ENCODE results near the gene SPPL2B. TPM values are rescaled to one million over a fixed set of nuclear protein-coding genes. Genes with fewer than 3 reads are reported as not detected.

SPPL2B gene
- total RNA-seq, 1 experiment from 2014 or later, result 73.7 TPM

GRCh38 chr19:2286402-2287140 is 41.9 kb upstream of the SPPL2B start:
- H3K23ac ChIP-seq (ENCODE audit: insufficient read length, low read depth, low read length), result no peak overlapping the region
- H3K18ac ChIP-seq (ENCODE audit: insufficient read length, low read depth, low read length), result no peak overlapping the region
- Mint-ChIP-seq H3K27ac (no peak overlapping the region), H3K4me3 (no peak overlapping the region), H3K36me3 (ENCODE audit: insufficient read depth in 1 of 3, low read depth in 3 of 3) (peaks cover 0 to 7% (median 4%) of the 10 kb centered on the region in 3 experiments; a peak in 3 of 7 replicates), H3K4me1 (peaks cover 7 to 17% of the 10 kb centered on the region in 2 experiments; a peak in 3 of 4 replicates), H3K27me3 (ENCODE audit: low read depth) (peaks cover 86% of the 10 kb centered on the region), H3K9me3 (peaks cover 5 to 6% of the 10 kb centered on the region in 2 experiments; a peak in 3 of 5 replicates)
- H3K4me2 ChIP-seq (ENCODE audit: insufficient read depth, insufficient read length, low read length), result no peak overlapping the region
- H3K9me3 ChIP-seq (ENCODE audit: control insufficient read depth, low read depth, low read length), result no peaks in the 10 kb centered on the region
- no peak overlapping the region for H4K5ac ChIP-seq (ENCODE audit: insufficient read length, low read depth, low read length)
- H3K4ac ChIP-seq (ENCODE audit: low read depth, low read length), result no peak overlapping the region
- H2AFZ ChIP-seq (ENCODE audit: low read length), result no peak overlapping the region
- no peak overlapping the region for H3K9ac ChIP-seq (ENCODE audit: extremely low read depth, insufficient read length, low read length)
- H3K14ac ChIP-seq (ENCODE audit: insufficient read depth, low read length), result no peak overlapping the region; the same call in 1 of the 2 replicates
- no peak overlapping the region for H3T11ph ChIP-seq (ENCODE audit: low read length)
- H2AK5ac ChIP-seq (ENCODE audit: insufficient read length, low read length), result no peak overlapping the region
- WGBS (ENCODE audit: extremely low coverage, insufficient read length, low lambda C conversion rate), result no CpG with 5 or more reads among the region's 20 CpGs
- no peak overlapping the region for H4K91ac ChIP-seq (ENCODE audit: insufficient read length, low read depth, low read length)
- H4K20me1 ChIP-seq (ENCODE audit: control insufficient read depth, insufficient read depth, insufficient read length), result no peaks in the 10 kb centered on the region
- no peak overlapping the region for H3K56ac ChIP-seq (ENCODE audit: insufficient read length, low read depth, low read length)
- peaks cover 34% of the 10 kb centered on the region; the same call in 1 of the 2 replicates for H3K27me3 ChIP-seq (ENCODE audit: insufficient read depth, low read length)
- H3K79me2 ChIP-seq (ENCODE audit: insufficient read depth, low read length), result no peaks in the 10 kb centered on the region
- H2BK120ac ChIP-seq (ENCODE audit: low read depth, low read length, poor library complexity, severe bottlenecking), result no peak overlapping the region
- no peak overlapping the region for H4K8ac ChIP-seq (replicated peaks; ENCODE audit: insufficient read length, low read depth, low read length)
- no peak overlapping the region for H2BK20ac ChIP-seq (ENCODE audit: low read depth, low read length, poor library complexity, severe bottlenecking)
- H2BK5ac ChIP-seq (ENCODE audit: insufficient read length, low read length), result no peak overlapping the region
- H3K23me2 ChIP-seq (ENCODE audit: insufficient read length, low read depth, low read length, poor library complexity, severe bottlenecking), result peaks cover 7% of the 10 kb centered on the region
- H2BK15ac ChIP-seq (ENCODE audit: low read depth, low read length), result no peak overlapping the region
- H3K27ac ChIP-seq (ENCODE audit: insufficient read length, low read depth, low read length), result no peak overlapping the region
- H3K4me1 ChIP-seq (ENCODE audit: insufficient read depth, low read length), result no peaks in the 10 kb centered on the region
- no peaks in the 10 kb centered on the region for H3K79me1 ChIP-seq (ENCODE audit: insufficient read depth, low read depth, low read length, poor library complexity, severe bottlenecking)
- no peak for TF ChIP-seq CTCF (conservative IDR thresholded peaks at IDR 0.05)
- DNase-seq, result no peak
- H2BK12ac ChIP-seq (ENCODE audit: insufficient read length, low read depth, low read length), result no peak overlapping the region

All from H9 (cell line).